DND-41 (cell line): ENCODE measurements around the gene ARSJ.
"Not testable (repeated sequence)": the region's sequence is repeated elsewhere in the genome, so short reads cannot be mapped to it uniquely, and the experiment has no call there.

Experiments used
- ATAC-seq: fragments of 200-7000 bp; cut with Tn5 transposase; 3 replicates; pipeline ENCODE4 v1.9.1; 2021; ENCODE audit warnings: low read depth; ENCODE audit not compliant: insufficient read depth
- DNase-seq: peaks from one replicate; pipeline ENCODE4 v3.0.0-alpha.2; 2020
- H2AFZ ChIP-seq: 2 replicates; pipeline ENCODE4 v1.6.0; 2012; ENCODE audit warnings: low read depth, low read length
- H3K27ac ChIP-seq: 2 replicates; pipeline ENCODE4 v1.5.1; 2012; ENCODE audit warnings: low read length, inconsistent platforms
- H3K27me3 ChIP-seq: fragments of 200-600 bp; sonication (generic); 2 replicates; pipeline ENCODE4 v1.6.0; 2012; ENCODE audit warnings: low read length, mild to moderate bottlenecking, inconsistent platforms; ENCODE audit not compliant: insufficient read depth, poor library complexity
- H3K36me3 ChIP-seq: 2 replicates; pipeline ENCODE4 v1.5.1; 2012; ENCODE audit warnings: low read length, inconsistent platforms; ENCODE audit not compliant: insufficient read depth
- H3K4me1 ChIP-seq: 2 replicates; pipeline ENCODE4 v1.5.1; 2012; ENCODE audit warnings: mild to moderate bottlenecking, low read length; ENCODE audit not compliant: insufficient read depth
- H3K4me2 ChIP-seq: 2 replicates; pipeline ENCODE4 v1.6.0; 2012; ENCODE audit warnings: mild to moderate bottlenecking, moderate library complexity, low read length, inconsistent platforms; ENCODE audit not compliant: insufficient read depth
- H3K4me3 ChIP-seq, 2 experiments: fragments of 200-600 bp in 1 of 2; shearing (Covaris generic) in 1 of 2; 2 replicates each; pipeline ENCODE4 v1.5.1; 2012 to 2016; ENCODE audit warnings: inconsistent platforms in 2 of 2, low read length in 2 of 2, mild to moderate bottlenecking in 2 of 2, low read depth in 1 of 2, moderate library complexity in 1 of 2
- H3K79me2 ChIP-seq: 2 replicates; pipeline ENCODE4 v1.6.0; 2012; ENCODE audit warnings: low read length, inconsistent platforms; ENCODE audit not compliant: insufficient read depth
- H3K9ac ChIP-seq: 2 replicates; pipeline ENCODE4 v1.6.0; 2012; ENCODE audit warnings: low read depth, mild to moderate bottlenecking, inconsistent platforms, low read length, moderate library complexity
- H3K9me3 ChIP-seq: 2 replicates; pipeline ENCODE4 v1.5.1; 2012; ENCODE audit warnings: low read length, moderate library complexity, mild to moderate bottlenecking, inconsistent platforms; ENCODE audit not compliant: insufficient read depth, severe bottlenecking
- H4K20me1 ChIP-seq: 2 replicates; pipeline ENCODE4 v1.6.0; 2012; ENCODE audit warnings: low read length; ENCODE audit not compliant: insufficient read depth
- CTCF ChIP-seq: IDR thresholded peaks from 2 replicates; pipeline ENCODE4 v1.5.1; 2012; ENCODE audit warnings: borderline replicate concordance, low read length, moderate library complexity, mild to moderate bottlenecking; ENCODE audit not compliant: poor library complexity, severe bottlenecking; ENCODE audit errors: extremely low read depth
- EZH2 ChIP-seq: IDR thresholded peaks from 3 replicates; pipeline ENCODE4 v1.6.1; 2012; ENCODE audit warnings: borderline replicate concordance, low read depth, mild to moderate bottlenecking, moderate library complexity, low read length, inconsistent platforms; ENCODE audit not compliant: severe bottlenecking

ARSJ gene

DNA sequence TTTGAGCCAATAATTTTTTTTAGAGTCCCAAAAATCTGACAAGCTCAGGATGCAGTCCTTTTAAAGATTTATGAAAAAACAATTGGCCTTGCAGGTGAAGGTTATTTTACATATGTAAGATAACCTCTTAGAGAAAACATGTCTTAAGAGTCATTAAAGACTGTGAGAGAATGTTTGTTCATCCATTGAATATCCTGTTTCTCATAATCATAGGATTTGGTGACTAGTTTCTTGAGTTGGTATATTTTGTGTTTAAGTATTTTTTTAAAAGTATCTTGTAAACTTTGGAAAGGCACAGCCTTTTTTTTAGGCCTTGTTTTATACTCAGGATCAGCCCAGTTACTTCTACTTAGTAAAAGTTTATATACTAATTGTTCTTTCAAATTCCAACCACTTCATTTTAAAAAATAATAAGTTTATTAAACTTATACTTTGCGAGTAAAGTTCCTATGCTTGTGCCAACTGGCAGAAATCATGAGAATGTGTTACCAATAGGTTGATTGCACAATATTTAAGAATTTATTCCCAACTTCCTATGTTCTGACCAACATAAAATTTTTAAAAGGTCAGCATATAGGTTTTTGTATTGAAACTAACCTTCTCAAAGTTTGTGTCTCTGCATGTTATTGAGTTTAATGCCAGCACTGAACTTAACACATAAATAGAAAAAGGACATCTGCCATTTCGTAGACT, 40.0 kb upstream of the ARSJ start:
- ATAC-seq (no peak), DNase-seq (no peak)
- Histone ChIP-seq H4K20me1 (no peaks in the 10 kb centered on the region), H3K9me3 (no peaks in the 10 kb centered on the region), H3K4me1 (no peaks in the 10 kb centered on the region), H3K36me3 (no peaks in the 10 kb centered on the region), H3K4me3 (no peak overlapping the region), H3K4me2 (no peak overlapping the region), H3K79me2 (no peaks in the 10 kb centered on the region), H3K9ac (no peak overlapping the region), H3K27ac (no peak overlapping the region), H3K27me3 (no peaks in the 10 kb centered on the region), H2AFZ (no peak overlapping the region)
- no peak for TF ChIP-seq EZH2
- no peak for TF ChIP-seq CTCF

DNA sequence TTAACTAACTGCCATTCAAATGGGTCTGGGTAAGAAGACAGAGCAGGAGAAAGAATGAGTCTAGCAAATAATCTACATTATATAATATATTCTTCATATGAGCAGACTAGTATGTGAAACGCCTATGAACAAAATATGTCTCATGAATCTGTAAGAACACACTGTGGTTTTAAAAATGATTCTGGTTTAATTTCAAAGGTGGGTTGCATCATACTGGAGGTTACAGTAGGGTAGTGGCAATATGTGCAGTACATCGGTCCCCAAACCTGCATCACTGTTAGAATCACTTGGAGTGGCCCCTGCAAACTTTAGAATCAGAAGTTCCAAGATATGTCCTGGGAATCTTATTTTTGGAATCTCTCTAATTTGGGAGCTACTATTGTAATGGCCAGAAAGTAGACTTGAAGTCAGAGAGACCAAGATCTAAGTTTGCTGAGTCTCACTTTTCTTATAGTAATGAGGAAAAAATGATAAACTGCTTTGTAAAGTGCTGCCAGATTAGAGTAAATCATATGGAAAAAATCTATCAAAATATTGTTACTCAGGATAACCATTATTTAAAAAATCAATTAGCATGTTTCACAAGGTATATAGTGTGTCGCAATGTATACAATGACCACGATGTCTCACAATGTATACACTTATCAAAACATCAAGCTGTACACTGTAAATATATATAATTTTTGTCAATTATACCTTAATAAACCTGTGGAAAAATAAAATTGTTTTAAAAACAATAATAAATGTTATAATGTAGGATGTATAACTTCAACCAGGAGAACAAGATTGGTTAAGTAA, 37.9 kb upstream of the ARSJ start:
- H3K27ac ChIP-seq, result no peak overlapping the region
- no peaks in the 10 kb centered on the region for H4K20me1 ChIP-seq
- H3K4me1 ChIP-seq, result no peaks in the 10 kb centered on the region
- no peaks in the 10 kb centered on the region for H3K27me3 ChIP-seq
- no peak overlapping the region; the same call in 1 of the 2 replicates for H2AFZ ChIP-seq
- H3K9me3 ChIP-seq, result no peaks in the 10 kb centered on the region
- H3K79me2 ChIP-seq, result no peaks in the 10 kb centered on the region
- no peak overlapping the region for H3K4me3 ChIP-seq
- TF ChIP-seq EZH2 (no peak), CTCF (no peak)
- no peak for DNase-seq
- no peaks in the 10 kb centered on the region for H3K36me3 ChIP-seq
- no peak overlapping the region for H3K4me2 ChIP-seq
- ATAC-seq, result peak; percentile 74
- H3K9ac ChIP-seq, result no peak overlapping the region

GRCh38 chr4:114015444-114015899, 36.0 kb upstream of the ARSJ start:
- no peak overlapping the region for H3K4me2 ChIP-seq
- DNase-seq (no peak), ATAC-seq (no peak)
- H3K36me3 ChIP-seq, result no peaks in the 10 kb centered on the region
- H3K27me3 ChIP-seq, result no peaks in the 10 kb centered on the region
- no peak overlapping the region for H3K4me3 ChIP-seq
- no peak overlapping the region for H3K27ac ChIP-seq
- no peaks in the 10 kb centered on the region for H3K79me2 ChIP-seq
- no peak overlapping the region for H2AFZ ChIP-seq
- no peaks in the 10 kb centered on the region for H3K9me3 ChIP-seq
- no peaks in the 10 kb centered on the region for H3K4me1 ChIP-seq
- no peaks in the 10 kb centered on the region for H4K20me1 ChIP-seq
- TF ChIP-seq CTCF (no peak), EZH2 (no peak)
- no peak overlapping the region for H3K9ac ChIP-seq

DNA sequence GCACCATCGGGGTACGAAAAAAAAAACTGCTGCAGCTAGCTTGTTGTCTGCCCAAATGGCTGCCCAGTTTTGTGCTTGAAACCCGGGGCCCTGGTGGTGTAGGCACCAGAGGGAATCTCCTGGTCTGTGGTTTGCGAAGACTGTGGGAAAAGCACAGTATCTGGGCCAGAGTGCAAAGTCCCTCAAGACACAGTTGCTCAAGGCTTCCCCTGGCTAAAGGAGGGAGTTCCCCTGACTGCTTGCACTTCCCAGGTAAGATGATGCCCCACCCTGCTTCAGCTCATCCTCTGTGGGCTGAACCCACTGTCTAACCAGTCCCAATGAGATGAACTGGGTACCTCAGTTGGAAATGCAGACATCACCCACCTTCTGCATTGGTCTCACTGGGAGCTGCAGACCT, 33.8 kb upstream of the ARSJ start:
- not testable (repeated sequence) for H2AFZ ChIP-seq

More for the DNA sequence above, 33.8 kb upstream of the ARSJ start:
- not testable (repeated sequence) for H3K4me3 ChIP-seq, H3K4me1 ChIP-seq, H3K27me3 ChIP-seq, H3K27ac ChIP-seq, DNase-seq, ATAC-seq, H3K9ac ChIP-seq, H3K9me3 ChIP-seq, H3K79me2 ChIP-seq, H3K36me3 ChIP-seq, H4K20me1 ChIP-seq, H3K4me2 ChIP-seq
